HepG2 (cell line): ENCODE results near the gene SPAG9. TPM values are rescaled to one million over a fixed set of nuclear protein-coding genes. Genes with fewer than 3 reads are reported as not detected.

ENCODE experiments used
- ATF7 ChIP-seq, 2 experiments: fragments of 450-650 bp in 1 of 2; sonication (generic) in 1 of 2; formaldehyde crosslinking in 1 of 2; IDR thresholded peaks; 2 replicates each; pipeline versions ENCODE4 v1.4.0 to v1.6.1; 2016 to 2020; ENCODE audit warnings: antibody characterized with exemption in 1 of 2, mild to moderate bottlenecking in 1 of 2, missing genetic modification reagents in 1 of 2
- BHLHE40 ChIP-seq: IDR thresholded peaks from 2 replicates; pipeline ENCODE4 v1.6.1; 2011; ENCODE audit warnings: low read length, improper control_type of control experiment
- ELK4 ChIP-seq: sonication (generic); formaldehyde crosslinking; IDR thresholded peaks from 2 replicates; pipeline ENCODE4 v1.9.0; 2021; ENCODE audit warnings: missing genetic modification reagents, borderline replicate concordance
- LCORL ChIP-seq, 2 experiments: fragments of 450-650 bp in 1 of 2; sonication (generic) in 1 of 2; formaldehyde crosslinking in 1 of 2; IDR thresholded peaks; 2 replicates each; pipeline versions ENCODE4 v1.5.0 to v1.6.1; 2017 to 2020; ENCODE audit warnings: antibody characterized with exemption in 1 of 2, missing genetic modification reagents in 1 of 2
- SMAD3 ChIP-seq: sonication (generic); formaldehyde crosslinking; IDR thresholded peaks from 2 replicates; pipeline ENCODE4 v1.4.0; 2020; ENCODE audit warnings: missing genetic modification reagents
- SNAPC5 ChIP-seq: sonication (generic); formaldehyde crosslinking; IDR thresholded peaks from 2 replicates; pipeline ENCODE4 v1.8.1; 2023; ENCODE audit warnings: mild to moderate bottlenecking, missing genetic modification reagents, borderline replicate concordance
- SP1 ChIP-seq, 2 experiments: fragments of 450-650 bp in 1 of 2; sonication (generic) in 1 of 2; formaldehyde crosslinking in 1 of 2; IDR thresholded peaks; 2 replicates each; pipeline versions ENCODE4 v1.4.0 to v1.6.1; 2016 to 2020; ENCODE audit warnings: missing genetic modification reagents in 1 of 2
- ZFP41 ChIP-seq: sonication (generic); formaldehyde crosslinking; IDR thresholded peaks from 2 replicates; pipeline ENCODE4 v1.4.0; 2020; ENCODE audit warnings: mild to moderate bottlenecking, missing genetic modification reagents, borderline replicate concordance
- ZMYM3 ChIP-seq: sonication (generic); formaldehyde crosslinking; IDR thresholded peaks from 2 replicates; pipeline ENCODE4 v1.5.1; 2020; ENCODE audit warnings: mild to moderate bottlenecking, missing genetic modification reagents
- ZNF101 ChIP-seq: sonication (generic); formaldehyde crosslinking; IDR thresholded peaks from 2 replicates; pipeline ENCODE4 v1.4.0; 2020; ENCODE audit warnings: mild to moderate bottlenecking, low read depth, missing genetic modification reagents, borderline replicate concordance
- ZNF160 ChIP-seq: sonication (generic); formaldehyde crosslinking; IDR thresholded peaks from 2 replicates; pipeline ENCODE4 v1.8.0; 2022; ENCODE audit warnings: mild to moderate bottlenecking, inconsistent platforms, missing genetic modification reagents
- ZNF317 ChIP-seq: sonication (generic); formaldehyde crosslinking; IDR thresholded peaks from 2 replicates; pipeline ENCODE4 v1.5.0; 2020; ENCODE audit warnings: mild to moderate bottlenecking, missing genetic modification reagents
- ZNF496 ChIP-seq: sonication (generic); formaldehyde crosslinking; IDR thresholded peaks from 2 replicates; pipeline ENCODE4 v1.8.1; 2023; ENCODE audit warnings: mild to moderate bottlenecking, moderate library complexity, missing genetic modification reagents; ENCODE audit not compliant: insufficient replicate concordance
- ZNF839 ChIP-seq: sonication (generic); formaldehyde crosslinking; IDR thresholded peaks from 2 replicates; pipeline ENCODE4 v1.4.0; 2020; ENCODE audit warnings: missing genetic modification reagents, mild to moderate bottlenecking, borderline replicate concordance
- ZSCAN30 ChIP-seq: sonication (generic); formaldehyde crosslinking; IDR thresholded peaks from 2 replicates; pipeline ENCODE4 v1.5.0; 2020; ENCODE audit warnings: mild to moderate bottlenecking, missing genetic modification reagents
- polyA plus RNA-seq, 8 experiments: library from polyadenylated mRNA; depleted of rRNA in 3 of 8; stranded (reverse) in 7 of 8; unstranded in 1 of 8; fragments of >200 nt; fragmentation: Illumina TruSeq in 4 of 8; extraction: Trizol in 4 of 8; gene quantifications; 2 replicates each; pipeline versions ENCODE4 v1.2.1 to v1.2.3, GENCODE V29; 2011 to 2016; ENCODE audit warnings: low read depth in 4 of 8, missing spikeins in 1 of 8, mixed read lengths in 1 of 8; ENCODE audit not compliant: insufficient read depth in 1 of 8
- total RNA-seq, 5 experiments: library from RNA; depleted of rRNA; stranded (reverse); fragments of >200 nt; fragmentation: Illumina TruSeq; extraction: Trizol; gene quantifications; 2 replicates each; pipeline ENCODE4 v1.2.3, GENCODE V29; 2016; ENCODE audit warnings: low read depth in 1 of 5
- TF ChIP-seq, protein P1 (sequence below), 2 experiments: sonication (generic) in 1 of 2; formaldehyde crosslinking in 1 of 2; IDR thresholded peaks; 2 replicates each; pipeline versions ENCODE4 v1.5.1 to v1.6.1; 2011 to 2020; ENCODE audit warnings: borderline replicate concordance in 1 of 2, low read depth in 1 of 2, low read length in 1 of 2, mild to moderate bottlenecking in 1 of 2, missing genetic modification reagents in 1 of 2, moderate library complexity in 1 of 2
- TF ChIP-seq, protein P2 (sequence below): sonication (generic); formaldehyde crosslinking; IDR thresholded peaks from 2 replicates; pipeline ENCODE4 v1.8.0; 2022; ENCODE audit warnings: missing genetic modification reagents, mild to moderate bottlenecking, inconsistent platforms, borderline replicate concordance
- TF ChIP-seq, protein P3 (sequence below): sonication (generic); formaldehyde crosslinking; IDR thresholded peaks from 2 replicates; pipeline ENCODE4 v1.9.0; 2021; ENCODE audit warnings: missing genetic modification reagents, borderline replicate concordance

Gene SPAG9
- total and polyA plus RNA-seq, 2 of the 13 experiments (the other 11 are each of a cell fraction or from before 2014, with no cell fraction given), result 43.2 to 78.6 TPM

- no peak for TF ChIP-seq ELK4 (CRISPR knock-in tag)
- no peak for TF ChIP-seq LCORL (IDR thresholded peaks at IDR 0.05)
- TF ChIP-seq LCORL (CRISPR knock-in tag; IDR thresholded peaks at IDR 0.05), result peak; percentile 89
- no peak for TF ChIP-seq SMAD3 (CRISPR knock-in tag)
- no peak for TF ChIP-seq ATF7 (IDR thresholded peaks at IDR 0.05)
- TF ChIP-seq ATF7 (CRISPR knock-in tag; IDR thresholded peaks at IDR 0.05), result peak; percentile 67; the same call in 1 of the 2 replicates
- TF ChIP-seq, protein P1, sequence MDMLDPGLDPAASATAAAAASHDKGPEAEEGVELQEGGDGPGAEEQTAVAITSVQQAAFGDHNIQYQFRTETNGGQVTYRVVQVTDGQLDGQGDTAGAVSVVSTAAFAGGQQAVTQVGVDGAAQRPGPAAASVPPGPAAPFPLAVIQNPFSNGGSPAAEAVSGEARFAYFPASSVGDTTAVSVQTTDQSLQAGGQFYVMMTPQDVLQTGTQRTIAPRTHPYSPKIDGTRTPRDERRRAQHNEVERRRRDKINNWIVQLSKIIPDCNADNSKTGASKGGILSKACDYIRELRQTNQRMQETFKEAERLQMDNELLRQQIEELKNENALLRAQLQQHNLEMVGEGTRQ (IDR thresholded peaks at IDR 0.05; ENCODE audit: low read depth, low read length), result no peak
- TF ChIP-seq, protein P1 (CRISPR knock-in tag; IDR thresholded peaks at IDR 0.05; ENCODE audit: borderline replicate concordance), result no peak
- TF ChIP-seq ZMYM3 (CRISPR knock-in tag), result peak; percentile 89
- no peak for TF ChIP-seq ZNF317 (CRISPR knock-in tag)
- TF ChIP-seq BHLHE40, result no peak
- peak; percentile 88; the same call in 1 of the 2 replicates for TF ChIP-seq ZNF839 (CRISPR knock-in tag)
- TF ChIP-seq SP1 (IDR thresholded peaks at IDR 0.05), result no peak
- TF ChIP-seq SP1 (CRISPR knock-in tag; IDR thresholded peaks at IDR 0.05), result 0 out of 2 replicates have a peak, but pooled peaks have one; percentile 38
- TF ChIP-seq, protein P2, sequence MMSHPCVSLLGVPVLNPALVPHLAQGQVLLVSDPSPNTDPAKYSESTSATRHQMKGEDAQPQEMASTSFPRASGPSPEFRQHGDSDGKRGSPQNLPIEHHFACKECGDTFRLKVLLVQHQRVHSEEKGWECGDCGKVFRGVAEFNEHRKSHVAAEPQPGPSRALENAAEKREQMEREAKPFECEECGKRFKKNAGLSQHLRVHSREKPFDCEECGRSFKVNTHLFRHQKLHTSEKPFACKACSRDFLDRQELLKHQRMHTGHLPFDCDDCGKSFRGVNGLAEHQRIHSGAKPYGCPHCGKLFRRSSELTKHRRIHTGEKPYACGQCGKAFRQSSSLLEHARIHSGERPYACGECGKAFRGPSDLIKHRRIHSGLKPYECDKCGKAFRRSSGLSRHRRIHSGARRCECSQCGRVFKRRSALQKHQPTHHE (CRISPR knock-in tag), result peak; percentile 90; the same call in 1 of the 2 replicates
- TF ChIP-seq ZFP41 (CRISPR knock-in tag), result no peak
- TF ChIP-seq ZNF496 (CRISPR knock-in tag), result no peak
- TF ChIP-seq SNAPC5, result no peak
- peak; percentile 74; the same call in 1 of the 2 replicates for TF ChIP-seq ZNF160 (CRISPR knock-in tag)
- 0 out of 2 replicates have a peak, but pooled peaks have one; percentile 68 for TF ChIP-seq ZNF101 (CRISPR knock-in tag)
- TF ChIP-seq, protein P3, sequence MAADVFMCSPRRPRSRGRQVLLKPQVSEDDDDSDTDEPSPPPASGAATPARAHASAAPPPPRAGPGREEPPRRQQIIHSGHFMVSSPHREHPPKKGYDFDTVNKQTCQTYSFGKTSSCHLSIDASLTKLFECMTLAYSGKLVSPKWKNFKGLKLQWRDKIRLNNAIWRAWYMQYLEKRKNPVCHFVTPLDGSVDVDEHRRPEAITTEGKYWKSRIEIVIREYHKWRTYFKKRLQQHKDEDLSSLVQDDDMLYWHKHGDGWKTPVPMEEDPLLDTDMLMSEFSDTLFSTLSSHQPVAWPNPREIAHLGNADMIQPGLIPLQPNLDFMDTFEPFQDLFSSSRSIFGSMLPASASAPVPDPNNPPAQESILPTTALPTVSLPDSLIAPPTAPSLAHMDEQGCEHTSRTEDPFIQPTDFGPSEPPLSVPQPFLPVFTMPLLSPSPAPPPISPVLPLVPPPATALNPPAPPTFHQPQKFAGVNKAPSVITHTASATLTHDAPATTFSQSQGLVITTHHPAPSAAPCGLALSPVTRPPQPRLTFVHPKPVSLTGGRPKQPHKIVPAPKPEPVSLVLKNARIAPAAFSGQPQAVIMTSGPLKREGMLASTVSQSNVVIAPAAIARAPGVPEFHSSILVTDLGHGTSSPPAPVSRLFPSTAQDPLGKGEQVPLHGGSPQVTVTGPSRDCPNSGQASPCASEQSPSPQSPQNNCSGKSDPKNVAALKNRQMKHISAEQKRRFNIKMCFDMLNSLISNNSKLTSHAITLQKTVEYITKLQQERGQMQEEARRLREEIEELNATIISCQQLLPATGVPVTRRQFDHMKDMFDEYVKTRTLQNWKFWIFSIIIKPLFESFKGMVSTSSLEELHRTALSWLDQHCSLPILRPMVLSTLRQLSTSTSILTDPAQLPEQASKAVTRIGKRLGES, result no peak
- TF ChIP-seq ZSCAN30 (CRISPR knock-in tag), result no peak
Observed at GRCh38 chr17:50949989-50950877, 170.4 kb downstream of the SPAG9 start (continued).
